EH (cell line): Measurements from ENCODE around the gene ARFIP1.

ENCODE experiments used
- DNase-seq: peaks from one replicate; pipeline ENCODE4 v3.0.0-alpha.2; 2015; ENCODE audit warnings: low read depth

ARFIP1 gene

DNA sequence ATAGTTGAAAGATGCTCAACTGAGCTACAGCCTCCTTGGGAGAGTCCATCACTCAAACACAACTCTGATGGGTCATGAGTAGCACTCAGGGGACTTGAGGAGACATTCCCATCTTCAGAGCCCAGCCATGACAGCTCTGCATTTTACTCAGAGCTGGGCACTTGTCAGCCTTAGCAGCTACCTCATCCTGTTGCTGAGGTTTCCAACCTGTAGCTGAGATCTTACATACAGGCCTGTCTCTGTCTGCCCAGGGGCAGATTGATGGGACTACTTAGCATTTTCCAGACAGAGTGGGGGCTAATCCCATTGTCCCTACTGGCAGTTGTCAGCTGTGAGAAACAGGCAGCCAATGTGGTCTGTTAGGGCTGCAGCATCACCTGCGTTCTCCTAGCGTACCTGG is 159.9 kb downstream of the ARFIP1 start:
- no peak for DNase-seq

GRCh38 chr4:152940461-152940860 is 160.7 kb downstream of the ARFIP1 start:
- no peak for DNase-seq

DNA sequence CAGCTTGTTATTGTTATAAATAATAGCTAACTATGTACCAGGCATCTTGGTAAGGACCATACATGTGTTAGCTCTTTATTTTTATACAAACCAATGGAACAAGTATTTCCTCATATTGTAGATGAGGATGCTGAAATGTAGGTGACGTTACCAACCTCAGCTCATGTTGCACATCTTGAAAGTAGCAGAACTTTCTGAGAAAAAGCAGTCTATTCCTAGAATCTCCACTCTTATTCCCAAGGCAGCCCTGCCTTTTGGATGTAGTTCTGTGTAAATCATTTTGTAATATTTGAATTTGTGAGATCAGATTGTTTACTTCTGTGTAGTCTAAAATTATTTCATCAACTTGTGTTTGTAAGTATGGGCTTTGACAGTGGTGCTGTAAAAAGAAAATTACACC is 161.7 kb downstream of the ARFIP1 start:
- no peak for DNase-seq

- DNase-seq, result no peak
These were observed 162.6 kb downstream of the ARFIP1 start for GRCh38 chr4:152942346-152942745.

DNA sequence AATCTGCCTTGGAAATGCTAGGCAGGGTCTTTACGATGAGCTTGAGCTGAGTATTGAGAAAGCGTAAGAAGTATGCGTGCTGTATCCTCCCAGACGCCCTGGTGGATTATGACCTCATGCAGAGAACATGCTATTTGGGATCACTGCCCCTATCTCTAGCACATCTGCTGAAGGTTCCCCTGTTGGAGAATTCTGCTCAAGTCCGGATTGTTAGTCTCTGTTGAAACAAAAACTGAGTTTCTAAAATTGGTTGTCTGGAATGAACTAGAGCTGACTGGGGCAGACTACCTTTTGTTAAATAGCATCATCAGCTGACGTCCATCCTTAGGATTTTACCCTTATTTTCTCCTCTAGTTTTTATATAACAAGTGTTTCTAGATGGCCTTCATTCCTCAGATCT is 163.9 kb downstream of the ARFIP1 start:
- peak; percentile 86 for DNase-seq

DNA sequence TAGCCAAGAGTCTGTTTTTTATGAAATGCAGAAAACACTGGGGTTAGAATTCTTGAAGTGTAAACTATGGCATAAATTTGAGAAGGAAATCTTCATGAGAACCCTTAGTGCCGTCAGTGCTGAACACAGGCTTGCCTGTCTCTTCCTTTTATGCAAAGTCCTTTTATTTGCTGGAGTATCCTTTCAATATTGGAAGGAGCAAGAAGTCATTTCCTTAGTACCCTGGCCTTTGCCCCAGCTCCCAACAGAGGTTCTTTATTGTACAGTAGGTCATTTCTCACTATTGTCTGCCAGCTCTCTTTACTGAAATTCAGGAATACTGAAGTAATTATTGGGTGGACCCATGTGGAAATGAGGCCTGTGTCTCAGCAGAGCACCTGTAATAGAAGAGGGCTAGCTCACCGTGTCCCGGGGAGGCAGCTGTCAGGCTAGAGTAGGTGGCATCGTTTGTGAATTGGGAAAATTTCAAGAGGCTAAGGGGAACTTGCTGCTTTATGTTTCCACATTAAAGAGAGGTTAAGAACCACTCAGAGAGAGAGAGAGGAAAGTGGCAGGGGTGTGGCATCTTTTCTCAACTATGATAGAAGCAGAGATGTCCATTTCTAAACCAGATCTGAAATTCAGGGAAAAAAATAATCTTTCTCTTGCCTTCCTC is 165.0 kb downstream of the ARFIP1 start:
- DNase-seq, result no peak

DNA sequence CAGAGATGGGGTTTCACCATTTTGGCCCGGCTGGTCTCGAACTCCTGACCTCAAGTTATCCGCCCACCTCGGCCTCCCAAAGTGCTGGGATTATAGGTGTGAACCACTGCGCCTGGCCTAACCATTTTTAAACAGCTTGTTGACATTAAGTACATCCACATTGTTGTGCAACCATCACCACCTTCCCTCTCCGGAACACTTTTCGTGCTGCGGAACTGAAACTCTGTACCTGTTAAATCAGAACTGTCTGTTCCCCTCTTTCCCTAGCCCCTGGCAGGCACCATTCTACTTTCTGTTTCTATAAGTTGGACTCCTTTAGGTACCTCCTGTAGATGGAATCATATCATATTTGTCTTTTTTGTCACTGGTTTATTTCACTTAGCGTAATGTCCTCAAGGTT is 165.9 kb downstream of the ARFIP1 start:
- DNase-seq, result no peak

DNA sequence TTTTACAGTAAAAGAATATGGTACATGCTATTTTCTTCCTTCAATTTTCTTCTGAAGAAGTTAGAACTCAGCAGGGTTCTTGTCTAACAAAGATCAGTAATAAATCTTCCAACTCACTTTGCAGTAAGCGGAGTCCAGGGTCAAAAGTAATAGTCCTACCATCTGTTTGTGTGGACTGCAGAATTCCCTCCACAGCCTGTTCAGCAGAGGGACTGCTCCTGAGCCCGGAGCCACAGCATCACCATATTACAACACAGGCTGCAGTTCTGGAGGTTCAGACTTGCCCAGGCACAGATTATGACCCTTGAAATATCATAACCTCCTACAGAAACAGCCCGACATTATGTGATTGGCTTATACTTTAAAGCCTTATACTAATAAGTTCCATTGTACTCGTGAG is 166.7 kb downstream of the ARFIP1 start:
- no peak for DNase-seq

- DNase-seq, result no peak
These were observed 167.6 kb downstream of the ARFIP1 start for GRCh38 chr4:152947311-152947710.

- no peak for DNase-seq
These were observed 170.2 kb downstream of the ARFIP1 start for GRCh38 chr4:152949930-152950329.

DNA sequence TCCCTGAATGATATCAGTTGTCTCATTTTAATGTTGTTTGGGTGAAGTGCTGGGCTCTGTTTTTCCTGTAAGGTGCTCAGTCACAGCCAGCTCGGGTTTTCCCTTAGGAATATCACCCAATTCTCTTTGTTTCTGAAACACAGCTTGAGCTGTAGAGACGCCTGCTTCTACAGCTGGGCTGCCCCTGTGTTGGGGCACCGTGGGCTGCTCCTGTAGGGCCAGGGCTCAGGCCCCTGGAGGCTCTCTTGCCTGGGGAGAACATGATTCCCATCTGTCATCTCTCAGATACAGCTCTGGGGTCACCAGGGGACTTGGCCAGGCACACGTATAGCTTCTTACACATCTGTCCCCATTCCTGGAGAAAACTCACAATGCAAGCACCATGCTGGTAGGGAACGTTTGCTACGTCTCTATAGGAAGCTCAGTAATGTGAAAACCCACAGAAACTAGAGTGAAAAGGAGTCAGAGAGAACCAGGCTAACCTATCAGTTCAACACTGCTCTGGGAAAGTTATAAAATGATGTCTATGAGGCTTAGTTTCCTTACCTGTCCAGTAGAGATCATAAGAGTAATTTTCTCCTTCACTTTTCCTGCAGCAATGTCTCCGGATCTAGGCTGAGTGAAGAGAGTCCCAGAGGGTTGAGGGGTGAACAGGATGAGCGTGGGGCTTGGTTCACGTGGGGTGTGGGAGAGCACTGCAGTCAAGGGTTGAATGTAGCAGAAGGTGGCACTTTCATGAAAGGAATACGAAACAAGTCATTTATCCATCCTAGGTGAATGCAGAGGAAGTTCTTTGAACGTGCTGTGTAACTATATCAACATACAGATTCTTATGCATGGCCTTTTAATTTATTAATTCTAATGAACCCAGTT is 170.9 kb downstream of the ARFIP1 start:
- DNase-seq, result no peak

- peak; percentile 16 for DNase-seq
These were observed 171.6 kb downstream of the ARFIP1 start for GRCh38 chr4:152951348-152951747.

DNA sequence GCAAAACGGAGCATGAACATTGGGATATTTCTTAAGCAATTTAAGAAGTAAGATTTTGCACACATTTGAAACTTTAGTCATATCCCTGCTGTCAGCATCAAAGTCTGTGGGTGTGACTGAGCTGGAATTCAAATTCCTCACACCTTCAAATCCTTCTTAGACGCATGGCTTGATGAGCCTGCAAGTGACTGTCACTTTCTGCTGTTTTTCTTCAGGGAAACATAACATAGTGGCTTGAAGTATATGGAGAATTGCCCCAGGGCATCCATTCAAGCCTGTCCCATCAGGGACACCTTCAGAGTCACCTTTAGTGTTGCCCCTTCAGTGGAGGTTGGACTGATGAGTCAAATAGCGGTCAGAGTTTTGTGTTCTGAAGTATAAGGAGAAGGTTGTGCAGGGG is 173.8 kb downstream of the ARFIP1 start:
- no peak for DNase-seq

DNA sequence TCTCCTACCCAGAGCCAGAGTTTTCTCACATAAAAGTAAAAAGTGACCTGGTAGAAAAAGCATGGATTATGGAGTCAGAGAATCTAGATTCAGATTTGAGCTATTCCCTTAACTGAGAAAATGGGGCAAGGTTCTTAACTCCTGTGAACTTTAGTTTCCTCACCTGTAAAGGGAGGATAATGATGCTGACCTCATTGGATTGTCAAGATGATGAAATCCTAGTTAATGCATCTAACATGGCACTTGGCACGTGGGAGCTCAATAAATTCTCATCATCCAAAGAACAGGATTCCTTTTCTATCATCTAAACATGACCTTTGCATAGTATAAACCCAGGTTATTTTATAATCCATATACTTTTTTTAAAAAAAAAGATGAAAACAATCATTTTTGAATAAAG is 175.0 kb downstream of the ARFIP1 start:
- DNase-seq, result no peak

GRCh38 chr4:152956147-152956546 is 176.4 kb downstream of the ARFIP1 start:
- DNase-seq, result no peak

DNA sequence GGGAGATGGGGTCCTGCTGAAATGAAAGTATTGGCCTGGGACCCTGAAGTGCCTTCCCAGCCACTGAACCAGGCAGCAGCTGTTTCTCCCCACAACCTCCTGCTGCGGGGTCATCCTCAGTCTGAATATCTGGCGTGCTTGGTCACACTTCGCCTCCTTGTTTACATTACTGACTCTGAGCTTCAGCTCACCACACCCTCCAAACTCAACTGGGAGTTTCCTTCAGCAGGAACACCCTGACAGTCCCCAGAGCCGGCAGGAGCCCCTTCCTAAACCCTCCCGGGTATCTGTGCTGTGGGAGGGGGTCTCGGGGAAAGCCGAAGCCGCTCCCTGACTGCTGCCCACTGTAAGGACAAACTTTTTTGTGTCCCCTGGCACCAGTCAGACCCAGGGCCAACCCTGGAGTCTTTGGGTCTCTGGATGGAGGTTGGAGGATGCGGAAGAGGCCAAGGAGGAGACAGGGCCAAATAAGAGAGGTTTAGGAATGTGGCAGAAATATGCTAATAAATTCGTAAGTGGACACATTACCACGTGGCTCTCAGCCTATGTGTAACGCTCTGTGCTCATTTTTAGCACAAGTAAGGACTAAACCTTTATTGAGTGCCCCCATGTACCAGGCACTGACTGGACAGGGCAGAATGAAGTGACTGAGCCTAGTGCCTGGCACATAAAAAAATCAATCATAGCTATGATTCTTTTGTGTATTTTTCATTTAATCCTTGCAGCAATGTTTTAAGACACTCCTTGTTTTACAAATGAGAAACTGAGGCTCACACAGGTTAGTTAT is 177.1 kb downstream of the ARFIP1 start:
- peak; percentile 82 for DNase-seq

DNA sequence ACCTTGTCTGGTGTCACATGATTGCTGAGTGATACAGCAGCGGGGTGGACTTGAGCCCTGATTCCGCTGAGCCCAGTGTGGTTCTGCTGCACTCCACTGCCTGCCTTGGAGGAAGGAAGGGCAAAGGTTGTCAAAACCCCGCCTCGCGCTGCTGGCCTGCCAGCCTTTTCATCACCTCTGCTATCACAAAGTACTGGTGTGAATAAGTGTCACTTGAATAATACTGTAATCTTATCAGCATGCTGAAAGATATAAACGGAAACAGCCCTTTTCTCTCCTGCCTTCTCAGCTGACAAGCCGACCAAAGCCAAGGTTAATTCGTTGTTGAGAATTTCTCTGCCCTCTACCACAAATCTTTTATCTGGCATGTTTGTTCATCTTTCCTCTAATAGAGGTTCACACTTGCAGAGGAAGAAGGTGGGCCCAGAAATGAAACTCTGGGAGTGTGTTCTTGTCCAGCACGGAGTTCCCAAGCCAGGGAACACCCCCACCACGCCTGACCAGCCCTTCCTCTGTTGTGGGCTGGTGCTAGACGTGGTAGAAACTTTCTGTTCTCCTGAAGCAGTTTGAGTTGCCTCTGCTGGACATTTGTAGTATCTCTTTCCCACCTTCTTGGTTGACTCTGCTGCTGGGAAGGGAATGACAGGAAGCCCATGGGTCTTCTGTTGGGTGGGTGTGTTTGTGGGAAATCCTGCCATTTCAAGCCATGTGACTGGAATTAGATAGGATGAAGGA is 177.8 kb downstream of the ARFIP1 start:
- DNase-seq, result no peak

GRCh38 chr4:152959080-152959479 is 179.3 kb downstream of the ARFIP1 start:
- no peak for DNase-seq

DNA sequence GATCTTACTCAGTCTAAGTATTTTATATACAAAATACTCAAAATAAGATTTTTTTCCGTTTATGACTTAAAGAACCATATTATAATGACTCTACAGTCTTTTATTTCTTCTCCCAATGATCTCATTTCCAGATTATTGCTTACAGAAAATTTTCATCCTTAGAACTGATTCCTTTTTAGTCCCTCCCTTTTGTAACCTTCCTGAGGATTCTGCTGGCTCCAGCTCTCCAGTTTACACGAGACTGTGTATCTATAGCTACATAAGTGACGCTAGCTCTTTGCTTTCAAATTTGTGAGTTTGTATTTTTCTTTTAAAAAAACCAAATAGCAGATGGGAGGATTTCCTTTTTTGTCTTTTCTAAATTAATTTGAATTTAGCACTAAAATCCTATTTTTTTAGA is 180.3 kb downstream of the ARFIP1 start:
- DNase-seq, result no peak

GRCh38 chr4:152961014-152961772 is 181.4 kb downstream of the ARFIP1 start:
- DNase-seq, result no peak

- no peak for DNase-seq
These were observed 182.0 kb downstream of the ARFIP1 start for GRCh38 chr4:152961773-152962115.
